HG03064 (cell line): ENCODE data around the gene MYH13.

Experiments
- ATAC-seq: cut with Tn5 transposase; IDR thresholded peaks from one replicate; pipeline ENCODE4 v1.9.1; 2021; ENCODE audit warnings: low read depth; ENCODE audit not compliant: unreplicated experiment

The MYH13 gene

GRCh38 chr17:10372906-10373305 lies at the start of gene MYH13:
MYH13 (minus strand) TSS chr17:10373006; CDS start chr17:10364530, 8,476 bp downstream.
- no peak for ATAC-seq

DNA sequence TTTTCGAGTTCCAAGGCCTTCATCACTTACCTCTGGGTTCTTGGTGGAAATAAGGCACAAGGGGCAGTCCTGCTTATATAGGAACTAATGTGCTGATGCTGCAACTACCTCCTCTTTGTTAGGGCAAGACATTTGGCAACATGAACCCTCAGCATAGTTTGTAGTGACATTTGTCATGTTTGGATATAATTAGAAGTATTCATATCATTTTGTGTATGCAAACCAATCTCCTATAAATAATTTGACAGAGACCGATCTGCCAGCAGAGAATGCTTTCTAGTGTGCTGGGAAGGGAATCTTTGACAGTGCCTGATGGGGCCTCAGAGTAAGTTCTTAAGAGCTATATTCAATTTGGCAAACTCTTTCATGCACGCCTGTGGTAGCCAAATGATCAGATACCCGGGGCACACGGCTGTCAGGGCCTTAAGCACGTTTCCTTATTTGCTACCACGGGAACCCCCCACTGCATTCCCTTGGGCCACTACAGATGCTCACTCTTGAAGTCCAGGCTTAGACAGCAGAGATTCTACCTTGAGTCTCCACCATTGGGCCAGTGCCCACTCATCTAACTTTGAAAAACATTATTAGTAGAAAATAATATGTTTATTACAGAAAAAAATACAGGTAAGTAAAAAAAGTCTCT lies 49.2 kb upstream of the MYH13 start, which contains the start of gene MYH8:
Gene MYH8 (minus strand): TSS at position 51 of the 643 bp plus-strand sequence. CDS start 1,723 bp downstream, outside the sequence.
- ATAC-seq, result no peak

- ATAC-seq, result no peak
These were observed 48.4 kb upstream of the MYH13 start for GRCh38 chr17:10421211-10421610.

GRCh38 chr17:10420811-10421210 lies 48.0 kb upstream of the MYH13 start:
- no peak for ATAC-seq

DNA sequence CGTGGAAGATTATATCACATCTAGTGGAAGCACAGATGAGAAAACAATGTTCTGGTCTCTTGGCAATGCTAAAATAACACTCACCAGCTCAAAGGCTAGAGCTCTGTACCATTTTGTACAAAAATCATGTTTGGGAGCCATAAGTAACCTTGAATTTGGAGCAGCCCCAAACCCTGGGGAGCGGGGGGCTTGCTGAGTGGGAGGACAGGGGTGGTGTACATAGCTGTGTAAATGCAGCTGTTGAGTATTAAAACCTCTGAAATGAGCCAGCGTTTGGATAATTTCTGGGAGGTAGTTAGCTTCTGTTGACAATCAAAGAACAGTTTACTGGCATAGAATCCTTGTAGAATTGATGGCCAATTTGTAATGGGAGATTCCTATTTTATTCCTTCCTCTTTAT lies 44.6 kb upstream of the MYH13 start:
- no peak for ATAC-seq

DNA sequence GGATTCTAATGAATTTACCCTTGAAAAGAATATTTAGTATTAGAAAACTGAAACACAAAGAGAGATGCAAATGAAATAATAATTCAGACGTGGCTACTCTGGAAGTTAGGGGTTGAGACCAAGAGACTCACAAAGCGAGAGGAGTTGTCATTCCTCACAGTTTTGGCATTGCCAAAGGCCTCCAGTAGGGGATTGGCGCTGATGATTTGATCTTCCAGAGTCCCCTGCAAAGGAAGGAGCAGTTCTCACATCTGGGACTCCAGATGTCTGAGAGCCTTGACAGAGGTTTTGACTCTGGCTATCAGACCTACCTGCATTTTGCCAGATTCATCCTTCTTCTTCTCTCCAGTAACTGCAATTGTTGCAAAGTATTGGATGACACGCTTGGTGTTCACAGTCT lies 42.4 kb upstream of the MYH13 start:
- no peak for ATAC-seq

DNA sequence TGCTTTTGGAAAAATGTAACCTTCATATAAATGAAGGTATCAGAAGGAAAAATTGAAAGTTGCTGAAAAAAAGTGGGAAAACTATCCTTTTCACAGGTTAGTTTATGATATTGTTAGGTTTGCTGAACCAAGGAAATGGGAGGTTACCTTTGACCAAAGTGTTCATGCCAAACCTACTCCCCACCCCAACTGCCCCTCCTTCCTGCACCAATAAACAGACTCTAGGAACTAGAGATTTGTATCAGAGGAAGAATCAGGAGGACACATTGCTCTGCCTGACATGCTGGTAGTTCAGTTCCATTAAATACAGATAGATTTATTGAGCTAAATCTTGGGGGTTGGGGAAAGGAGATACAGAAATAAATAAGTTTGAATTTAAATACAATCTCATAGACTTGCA lies 30.8 kb upstream of the MYH13 start:
- no peak for ATAC-seq

GRCh38 chr17:10398352-10398751 lies 25.5 kb upstream of the MYH13 start:
- ATAC-seq, result no peak

DNA sequence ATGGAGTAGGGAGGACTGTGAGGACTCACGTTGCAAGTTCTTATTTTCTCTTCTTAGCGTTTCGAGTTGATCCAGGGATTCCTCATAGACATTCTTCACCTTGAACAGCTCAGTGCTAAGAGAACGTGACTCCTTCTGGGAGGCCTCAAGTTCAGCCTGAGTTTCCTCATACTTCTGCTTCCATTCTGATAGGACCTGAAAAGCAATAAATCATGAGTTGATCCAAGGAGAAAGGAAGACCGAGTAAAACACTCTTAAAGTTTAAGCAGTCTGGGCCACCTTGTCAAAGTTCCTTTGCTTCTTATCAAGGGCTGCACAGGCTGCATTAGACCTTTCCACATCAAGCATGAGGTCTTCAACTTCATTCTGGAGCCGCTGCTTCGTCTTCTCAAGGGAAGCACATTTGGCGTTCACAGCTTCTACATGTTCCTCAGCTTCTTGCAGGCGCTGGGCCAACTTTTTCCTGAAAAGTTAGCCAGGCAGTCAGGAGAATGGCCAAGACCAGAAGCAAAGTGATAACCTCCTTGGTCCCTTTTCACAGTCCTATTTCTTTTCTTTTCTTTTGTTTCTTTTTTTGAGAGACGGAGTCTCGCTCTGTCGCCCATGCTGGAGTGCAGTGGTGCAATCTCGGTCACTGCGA lies 23.8 kb upstream of the MYH13 start:
- ATAC-seq, result no peak

DNA sequence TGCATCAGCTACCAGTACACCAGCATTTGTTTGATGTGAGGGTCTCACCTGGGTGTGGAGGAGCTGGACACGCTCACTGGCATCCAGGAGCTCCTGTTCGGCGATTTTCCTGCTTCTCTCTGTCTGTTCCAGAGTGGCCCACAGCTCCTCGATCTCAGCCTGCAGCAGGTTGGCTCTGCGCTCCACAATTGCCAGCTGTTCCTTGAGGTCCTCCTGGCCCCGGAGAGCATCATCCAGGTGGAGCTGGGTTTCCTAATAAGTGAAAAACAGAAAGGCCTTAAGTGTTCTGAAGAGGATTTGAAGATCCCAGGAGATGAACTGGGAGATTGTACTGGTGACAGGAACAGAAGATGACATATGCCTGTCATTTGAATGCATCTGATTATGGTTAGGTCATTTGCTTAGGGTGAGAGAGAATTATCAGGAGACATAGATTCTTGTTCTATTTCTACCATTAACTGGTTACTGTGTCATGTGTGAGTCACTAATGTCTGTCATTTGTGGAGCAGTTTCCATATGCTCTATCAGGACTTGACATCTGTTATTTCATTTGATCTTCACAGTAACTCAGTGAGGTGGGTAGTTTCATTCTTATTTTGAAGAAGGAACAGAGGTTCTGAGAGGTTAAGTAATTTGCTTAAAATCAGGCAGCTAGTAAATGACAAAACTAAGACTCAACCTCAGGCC lies 21.5 kb upstream of the MYH13 start:
- ATAC-seq, result no peak

- no peak for ATAC-seq
These were observed 20.1 kb upstream of the MYH13 start for GRCh38 chr17:10392880-10393279.

DNA sequence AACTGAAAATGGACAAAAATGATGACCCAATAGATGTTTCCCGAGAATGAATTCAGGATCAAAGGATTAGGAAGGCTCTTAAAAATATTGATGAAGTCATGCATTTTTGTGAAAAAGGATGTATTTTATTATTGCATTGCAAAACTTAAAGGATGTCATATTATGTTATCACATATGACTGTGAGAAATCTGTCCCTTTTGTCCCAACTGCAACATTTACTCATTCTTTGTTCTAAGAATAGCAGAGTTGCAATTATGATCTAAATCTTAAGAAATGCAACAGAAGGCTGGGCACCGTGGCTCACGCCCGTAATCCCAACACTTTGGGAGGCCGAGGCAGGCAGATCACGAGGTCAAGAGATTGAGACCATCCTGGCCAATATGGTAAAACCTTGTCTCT lies 13.1 kb upstream of the MYH13 start:
- ATAC-seq, result no peak

GRCh38 chr17:10384175-10384574 lies 11.4 kb upstream of the MYH13 start:
- no peak for ATAC-seq

DNA sequence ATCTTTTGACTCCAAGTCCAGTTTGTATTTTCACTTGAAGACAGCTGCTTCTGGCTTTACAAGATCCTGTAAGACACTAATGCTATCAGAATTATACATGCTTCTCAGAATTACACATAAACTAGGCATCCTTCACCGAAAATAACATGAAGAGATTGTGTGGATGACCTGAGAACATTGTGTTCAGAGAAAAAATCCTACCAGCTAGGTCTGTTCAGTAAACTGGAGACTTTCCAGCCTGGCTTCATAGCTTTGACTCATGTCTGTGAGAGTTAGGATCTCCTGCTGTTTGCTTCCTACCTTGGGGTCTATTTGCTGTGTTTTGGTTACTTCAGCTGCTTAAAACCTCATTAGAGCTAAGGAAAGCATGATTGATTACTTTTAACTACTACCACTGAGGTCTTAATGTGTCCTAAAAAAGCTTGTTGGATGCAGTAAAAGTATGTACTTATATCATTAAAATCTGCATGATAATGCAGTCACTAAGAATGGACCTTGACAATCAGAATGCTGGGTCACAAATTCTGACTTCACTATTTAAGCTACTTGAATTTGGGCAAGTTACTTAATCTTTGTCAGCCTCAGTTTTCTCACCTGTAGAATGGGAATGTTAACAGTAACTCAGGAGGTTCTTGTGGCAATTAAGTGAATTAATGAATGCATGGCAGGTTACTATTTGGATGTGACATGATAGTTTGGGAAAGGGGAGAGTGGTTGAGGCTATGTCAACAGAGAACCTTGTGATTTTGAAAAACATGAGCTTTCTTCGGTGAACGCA lies 8.0 kb upstream of the MYH13 start:
- ATAC-seq, result no peak

GRCh38 chr17:10370016-10370608 lies 2.7 kb downstream of the MYH13 start:
- ATAC-seq, result no peak

- ATAC-seq, result no peak
These were observed 3.6 kb downstream of the MYH13 start for GRCh38 chr17:10369239-10369638.

DNA sequence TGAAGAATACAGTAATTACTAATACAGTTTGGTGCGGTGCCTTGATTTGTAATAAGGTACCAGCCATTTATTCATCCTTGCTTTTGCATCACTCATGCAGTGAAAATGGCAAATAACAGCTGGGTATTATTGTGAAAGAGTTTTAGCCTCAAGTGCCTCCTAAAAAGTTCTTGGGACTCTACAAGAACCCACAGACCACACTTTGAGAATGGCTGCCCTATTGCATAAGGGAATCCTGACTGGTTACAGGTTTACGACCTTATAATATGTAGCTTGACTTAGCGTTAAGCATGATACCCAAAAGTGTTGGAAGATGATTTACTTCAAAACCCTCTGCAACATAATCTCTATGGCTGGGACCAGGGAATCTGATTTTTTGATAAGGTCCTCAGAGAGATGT lies 4.2 kb downstream of the MYH13 start:
- ATAC-seq, result no peak

DNA sequence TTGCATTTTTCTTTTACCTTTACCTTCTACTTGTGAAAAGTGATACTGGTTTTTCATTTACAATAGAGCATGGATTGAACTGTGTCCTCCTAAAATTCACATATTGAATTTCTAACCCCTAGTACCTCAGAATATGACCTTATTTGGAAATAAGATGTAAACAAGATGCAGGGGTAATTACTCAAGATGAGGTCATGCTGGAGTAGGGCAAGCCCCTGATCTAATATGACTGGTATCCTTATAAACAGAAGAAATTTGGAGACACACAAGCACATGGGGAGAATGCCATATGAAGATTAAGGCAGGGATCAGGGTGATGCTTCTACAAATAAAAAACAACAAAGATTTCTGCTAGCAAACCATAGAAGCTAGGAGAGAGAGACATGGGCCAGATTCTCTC lies 12.2 kb downstream of the MYH13 start:
- ATAC-seq, result no peak

DNA sequence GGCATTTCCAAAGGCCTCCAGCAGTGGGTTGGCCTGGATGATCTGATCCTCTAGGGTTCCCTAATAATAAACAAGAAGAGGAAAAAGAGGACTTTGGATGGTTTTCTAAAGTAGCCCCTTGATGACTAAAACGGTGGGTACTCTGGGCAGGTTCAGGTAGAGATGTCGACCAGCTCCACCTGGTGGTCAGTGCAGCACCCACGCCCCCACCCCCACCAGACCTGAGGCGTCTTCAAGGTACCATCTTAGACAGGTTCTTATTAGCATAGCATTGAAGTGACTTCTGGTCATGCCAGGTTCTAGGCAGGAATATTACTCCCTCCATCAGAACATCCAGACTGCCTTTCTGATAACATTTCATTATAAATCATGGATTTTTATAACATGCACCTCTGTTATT lies 15.0 kb downstream of the MYH13 start:
- no peak for ATAC-seq

DNA sequence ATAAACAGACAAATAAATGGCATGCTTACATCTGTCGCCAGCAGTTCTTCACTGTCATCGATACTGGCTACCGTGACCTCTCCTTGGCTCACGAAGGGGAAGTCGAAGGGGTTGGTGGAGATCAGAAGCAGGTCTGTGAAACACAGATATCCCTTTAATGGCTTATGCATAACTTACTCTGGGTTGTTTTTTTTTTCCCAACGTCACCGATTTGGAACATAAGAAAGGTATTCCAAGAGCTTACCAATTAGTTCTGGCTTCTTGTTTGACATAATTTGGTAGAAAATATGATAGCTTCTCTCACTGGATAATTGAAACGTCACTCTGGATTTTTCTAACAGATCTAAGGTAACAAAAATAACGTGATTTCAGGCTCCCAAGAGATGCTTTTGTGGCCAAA lies 18.2 kb downstream of the MYH13 start:
- ATAC-seq, result no peak

DNA sequence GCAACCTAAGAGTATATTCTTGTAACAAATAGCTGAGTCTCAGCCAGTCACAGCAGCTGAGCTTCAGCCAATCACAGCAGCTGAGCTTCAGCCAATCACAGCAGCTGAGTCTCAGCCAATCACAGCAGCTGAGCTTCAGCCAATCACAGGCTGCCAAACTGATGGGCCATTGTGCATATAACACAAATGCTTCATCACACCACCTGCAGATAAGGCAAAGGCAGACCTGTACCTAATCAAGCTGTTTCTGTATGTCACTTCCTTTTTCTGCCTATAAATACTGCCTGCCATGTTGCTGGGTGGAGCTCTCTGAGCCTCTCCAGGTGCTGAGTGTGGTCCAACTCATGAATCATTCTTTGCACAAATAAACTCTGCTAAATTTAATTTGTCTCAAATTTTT lies 19.9 kb downstream of the MYH13 start:
- no peak for ATAC-seq
